GM18498 (cell line): Measurements from ENCODE around the gene TTLL8.

Experiments
- ATAC-seq: cut with Tn5 transposase; IDR thresholded peaks from one replicate; pipeline ENCODE4 v1.9.1; 2021; ENCODE audit warnings: mild to moderate bottlenecking, moderate library complexity; ENCODE audit not compliant: unreplicated experiment

Gene TTLL8

DNA sequence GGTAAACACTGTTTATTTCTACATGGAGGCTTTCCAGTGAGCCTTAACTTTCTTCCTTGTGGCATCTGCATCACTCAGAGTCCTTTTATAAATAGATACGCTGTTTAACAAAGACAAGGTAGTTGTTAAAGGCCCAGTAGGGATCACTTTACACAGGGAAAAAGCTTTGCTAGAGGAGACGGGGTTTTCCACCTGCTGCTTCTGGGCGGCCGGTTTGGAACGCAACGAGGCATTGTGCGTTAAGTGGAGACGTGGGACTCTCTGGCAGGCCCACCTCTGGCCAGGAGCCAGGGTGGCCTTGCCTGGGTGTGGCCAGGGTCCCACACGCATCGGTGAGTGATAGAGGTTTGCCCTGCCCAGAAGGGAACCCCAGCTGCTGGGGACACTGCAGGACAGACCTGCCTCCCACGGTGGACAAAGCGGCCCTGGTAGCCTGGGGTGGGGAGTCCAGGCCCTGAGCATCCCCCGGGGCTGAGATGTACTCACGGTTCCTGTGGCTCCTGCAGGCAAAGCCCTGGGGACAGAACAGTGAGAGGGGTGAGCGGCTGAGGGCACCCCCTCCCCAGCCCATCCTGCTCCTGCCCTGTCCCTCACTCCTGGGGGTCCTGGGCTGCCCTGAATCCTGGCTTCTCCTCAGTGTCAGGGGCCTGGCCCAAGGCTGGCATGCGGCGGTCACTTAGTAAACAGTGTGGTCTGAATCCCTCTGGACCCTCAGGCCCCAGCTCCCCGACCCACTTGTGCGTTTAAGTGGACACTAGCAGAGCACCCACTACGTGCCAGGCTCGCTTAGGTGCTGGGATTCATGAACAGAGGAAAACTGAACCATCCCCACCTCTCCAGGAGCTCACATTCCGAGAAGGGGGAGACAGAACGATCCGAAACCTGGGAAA lies 49.7 kb downstream of the TTLL8 start:
- ATAC-seq: no peak

DNA sequence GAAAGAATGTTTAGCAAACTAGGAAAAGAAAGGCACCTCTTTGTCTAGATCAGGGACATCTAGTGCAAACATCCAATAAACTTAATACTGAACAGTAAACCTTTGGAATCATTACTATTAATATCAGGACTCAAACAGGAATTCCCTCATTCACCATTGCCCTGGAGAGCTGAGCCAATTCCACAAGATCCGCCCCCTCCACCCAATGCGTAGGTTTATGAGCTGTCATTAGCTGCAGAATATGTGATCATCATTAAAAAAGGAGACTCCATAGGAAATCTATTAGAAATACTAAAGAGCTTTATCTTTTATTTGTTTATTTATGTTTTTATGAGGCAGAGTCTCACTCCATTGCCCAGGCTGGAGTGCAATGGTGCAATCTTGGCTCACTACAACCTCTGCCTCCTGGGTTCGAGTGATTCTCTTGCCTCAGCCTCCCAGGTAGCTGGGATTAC lies 51.0 kb downstream of the TTLL8 start:
- ATAC-seq: no peak

DNA sequence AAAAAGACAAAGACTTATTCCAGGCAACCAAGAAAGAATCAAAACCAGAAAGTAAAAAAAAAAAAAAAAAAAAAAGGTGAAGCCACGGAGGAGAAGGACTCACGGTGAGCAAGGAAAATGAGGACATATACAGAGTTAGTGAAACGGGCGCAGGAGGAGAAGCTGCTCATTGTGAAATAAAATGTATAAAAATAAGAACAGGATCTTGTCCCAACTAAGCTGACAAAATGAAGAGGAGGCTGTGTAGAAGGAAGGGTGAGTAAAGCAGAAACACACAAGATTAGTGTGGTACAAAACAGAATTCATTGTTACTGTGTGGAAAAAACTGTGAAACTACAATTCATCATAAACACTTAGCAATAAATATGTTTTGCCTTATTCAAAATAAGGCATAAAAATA lies 53.2 kb downstream of the TTLL8 start:
- ATAC-seq: no peak

DNA sequence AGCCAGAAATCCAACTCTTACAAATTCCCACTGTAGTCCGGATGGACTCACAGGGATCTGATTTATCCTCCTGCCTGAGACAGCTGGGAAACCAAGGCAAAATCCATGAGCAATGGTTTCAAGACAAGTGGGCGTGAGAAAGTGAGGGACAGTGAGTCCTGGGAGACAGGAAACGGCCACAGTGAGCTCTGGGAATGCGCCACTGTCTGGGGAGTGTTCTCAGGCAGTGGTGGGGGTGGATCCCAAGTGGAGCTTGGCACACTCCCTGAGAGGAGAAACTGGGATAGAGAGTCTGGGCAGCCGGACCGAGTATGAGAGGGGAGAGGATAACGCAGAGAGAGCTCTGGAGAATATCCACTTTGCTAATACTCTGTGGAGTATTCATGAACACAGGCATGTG lies 55.3 kb downstream of the TTLL8 start:
- no peak for ATAC-seq

DNA sequence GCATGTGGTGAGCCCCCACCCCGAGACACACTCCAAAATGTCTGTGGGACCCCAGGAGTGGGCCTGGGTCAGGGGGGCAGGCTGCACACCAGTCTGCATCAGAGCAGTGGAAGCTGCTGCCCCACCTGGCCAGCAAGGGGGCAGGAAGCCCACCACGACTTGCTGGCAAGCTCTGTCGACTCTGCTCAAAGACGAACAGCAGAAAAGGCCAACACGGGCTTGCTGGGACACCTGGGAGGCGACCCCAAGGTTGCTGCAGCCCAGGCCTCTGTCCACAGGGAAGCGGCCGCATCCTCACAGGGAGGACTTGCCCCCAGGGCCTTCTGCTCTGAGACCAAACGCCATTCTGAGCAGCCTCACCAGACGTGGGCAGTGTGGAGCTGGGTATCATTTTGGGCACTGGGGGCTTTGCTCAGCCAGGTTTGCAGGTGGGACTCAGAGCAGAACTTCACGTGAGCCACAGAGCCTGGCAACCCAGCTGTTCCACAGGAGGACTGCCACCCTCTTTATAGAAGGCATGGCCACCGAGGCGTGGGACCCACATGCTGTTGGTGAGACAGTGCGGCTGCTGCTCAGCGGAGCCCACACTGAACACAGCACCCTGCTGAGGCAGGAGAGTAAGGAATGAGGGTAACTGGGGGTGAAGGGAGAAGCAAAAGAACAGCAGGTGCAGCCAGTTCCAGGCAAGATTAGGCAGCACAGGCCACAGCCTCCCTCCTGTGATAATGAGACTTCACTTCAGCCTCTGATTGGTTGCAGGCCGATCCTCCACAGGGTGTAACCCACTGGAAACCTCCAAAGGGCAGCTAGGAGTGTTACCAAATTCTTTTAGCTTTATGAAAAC lies 56.5 kb downstream of the TTLL8 start:
- no peak for ATAC-seq

DNA sequence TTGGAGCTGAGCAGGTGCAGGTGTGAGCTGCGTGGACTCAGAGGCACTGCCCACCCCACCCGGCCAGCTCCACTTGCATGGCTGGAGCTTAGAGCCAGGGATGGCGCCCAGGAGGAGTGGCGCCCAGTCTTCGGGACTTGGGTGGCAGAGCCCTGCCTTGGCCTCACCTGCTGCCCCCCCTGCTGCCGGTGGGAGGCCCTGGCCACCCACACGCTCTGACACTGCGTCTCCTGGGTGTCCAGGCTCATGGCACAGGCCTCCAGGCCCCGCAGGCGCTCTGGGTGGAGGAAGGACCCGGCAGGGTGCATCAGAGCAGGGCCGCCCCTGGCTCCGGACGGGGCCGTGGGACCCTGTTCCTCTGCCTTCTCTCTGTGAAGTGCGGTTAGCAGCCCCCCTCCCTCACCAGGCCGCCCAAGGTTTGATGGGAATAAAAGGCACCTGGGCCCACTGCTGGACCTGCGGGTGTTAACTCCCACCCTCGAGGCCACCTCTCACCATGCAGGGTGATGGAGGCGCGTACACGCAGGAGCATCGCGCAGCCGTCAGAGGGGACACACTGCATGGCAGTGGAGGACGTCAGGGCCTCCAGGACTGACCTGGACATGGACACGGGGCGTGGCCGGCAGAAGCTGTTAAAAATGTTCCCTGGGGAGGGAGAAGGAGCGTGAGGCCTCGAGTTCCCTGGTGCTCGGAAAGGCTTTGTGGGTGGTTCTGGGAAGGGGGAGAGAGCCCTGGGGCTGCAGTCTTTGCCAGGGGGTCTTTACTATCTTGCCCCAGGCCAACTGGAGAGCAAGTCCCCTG lies 57.3 kb downstream of the TTLL8 start:
- no peak for ATAC-seq

DNA sequence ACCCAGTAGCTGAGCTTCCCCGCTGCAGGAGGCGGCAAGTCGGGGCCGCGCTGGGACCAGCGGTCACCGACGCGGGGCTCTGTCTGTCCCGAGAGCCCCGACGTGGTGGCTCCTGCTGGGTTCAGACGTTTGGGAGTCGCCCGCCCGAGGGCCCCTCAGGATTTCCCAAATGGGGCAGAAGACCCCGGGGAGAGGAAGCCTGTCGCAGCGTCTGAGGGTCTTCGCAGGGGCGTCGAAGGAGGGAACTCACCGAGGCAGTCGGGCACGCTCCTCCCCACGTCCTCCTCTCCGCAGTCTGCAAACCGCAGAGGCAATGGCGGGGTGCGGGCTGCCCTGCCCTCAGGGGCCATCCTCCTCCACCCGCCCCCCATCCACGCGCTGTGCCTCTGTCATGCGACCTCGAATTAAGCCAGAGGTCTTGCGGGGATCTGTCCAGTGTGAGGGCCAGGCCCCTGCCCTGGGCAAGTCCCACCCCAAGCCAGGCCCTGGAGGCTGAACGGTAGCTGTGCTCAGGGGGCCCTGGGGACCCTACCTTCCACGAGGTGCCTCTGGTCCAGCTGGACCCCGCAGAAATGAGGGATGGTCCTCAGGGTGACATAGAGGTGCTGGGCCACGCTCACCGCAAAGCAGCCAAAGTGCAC lies 58.0 kb downstream of the TTLL8 start:
- ATAC-seq: no peak

DNA sequence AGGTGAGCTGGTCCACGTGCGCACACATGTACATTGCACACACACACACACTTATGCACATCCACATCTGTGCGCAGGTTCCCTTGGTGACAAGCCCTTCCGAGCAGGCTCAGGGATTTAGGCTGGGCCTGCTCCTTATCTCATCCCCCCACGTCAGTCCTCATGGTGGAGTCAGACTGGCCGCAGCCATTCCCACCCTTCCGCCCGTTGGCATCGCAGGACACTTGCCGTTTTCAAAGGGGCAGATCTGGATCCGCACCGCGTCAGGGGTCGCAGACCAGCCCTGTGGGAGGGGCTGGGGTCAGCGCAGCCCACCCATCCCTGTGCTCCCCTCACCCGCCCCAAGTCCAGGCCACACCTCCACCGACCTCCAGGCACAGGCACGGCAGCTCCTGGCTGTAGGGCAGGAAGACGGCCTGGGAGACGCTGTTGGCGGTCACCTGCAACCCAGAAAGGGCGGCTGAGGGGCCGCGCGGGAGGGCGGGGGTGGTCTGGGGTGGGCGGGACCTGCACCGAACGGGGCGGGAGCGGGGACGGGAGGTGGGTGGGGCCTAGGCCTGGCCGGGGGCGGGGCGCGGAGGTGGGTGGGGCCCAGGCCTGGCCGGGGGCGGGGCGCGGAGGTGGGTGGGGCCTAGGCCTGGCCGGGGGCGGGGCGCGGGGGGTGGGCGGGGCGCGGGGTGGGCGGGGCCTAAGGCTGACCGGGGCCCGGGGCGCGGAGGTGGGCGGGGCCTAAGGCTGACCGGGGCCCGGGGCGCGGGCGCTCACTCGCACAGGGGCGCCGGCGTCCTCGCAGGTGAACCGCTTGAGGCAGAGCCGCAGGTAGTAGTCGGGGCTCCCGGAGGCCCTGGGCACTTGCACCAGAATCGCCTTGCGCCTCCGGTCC lies 58.8 kb downstream of the TTLL8 start:
- no peak for ATAC-seq

DNA sequence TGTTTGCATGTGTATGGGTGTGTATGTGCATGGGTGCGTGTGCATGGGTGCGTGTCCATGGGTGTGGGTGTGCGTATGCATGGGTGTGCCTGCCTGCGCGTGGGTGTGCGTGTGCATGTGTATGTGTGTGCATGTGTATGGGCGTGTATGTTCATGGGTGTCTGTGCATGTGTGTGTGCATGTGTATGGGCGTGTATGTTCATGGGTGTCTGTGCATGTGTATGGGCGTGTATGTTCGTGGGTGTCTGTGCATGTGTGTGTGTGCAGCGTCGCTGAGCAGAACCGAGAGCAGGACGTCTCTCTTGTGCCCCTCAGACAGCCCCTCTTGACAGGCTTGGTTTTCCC lies 59.4 kb downstream of the TTLL8 start:
- no peak for ATAC-seq

DNA sequence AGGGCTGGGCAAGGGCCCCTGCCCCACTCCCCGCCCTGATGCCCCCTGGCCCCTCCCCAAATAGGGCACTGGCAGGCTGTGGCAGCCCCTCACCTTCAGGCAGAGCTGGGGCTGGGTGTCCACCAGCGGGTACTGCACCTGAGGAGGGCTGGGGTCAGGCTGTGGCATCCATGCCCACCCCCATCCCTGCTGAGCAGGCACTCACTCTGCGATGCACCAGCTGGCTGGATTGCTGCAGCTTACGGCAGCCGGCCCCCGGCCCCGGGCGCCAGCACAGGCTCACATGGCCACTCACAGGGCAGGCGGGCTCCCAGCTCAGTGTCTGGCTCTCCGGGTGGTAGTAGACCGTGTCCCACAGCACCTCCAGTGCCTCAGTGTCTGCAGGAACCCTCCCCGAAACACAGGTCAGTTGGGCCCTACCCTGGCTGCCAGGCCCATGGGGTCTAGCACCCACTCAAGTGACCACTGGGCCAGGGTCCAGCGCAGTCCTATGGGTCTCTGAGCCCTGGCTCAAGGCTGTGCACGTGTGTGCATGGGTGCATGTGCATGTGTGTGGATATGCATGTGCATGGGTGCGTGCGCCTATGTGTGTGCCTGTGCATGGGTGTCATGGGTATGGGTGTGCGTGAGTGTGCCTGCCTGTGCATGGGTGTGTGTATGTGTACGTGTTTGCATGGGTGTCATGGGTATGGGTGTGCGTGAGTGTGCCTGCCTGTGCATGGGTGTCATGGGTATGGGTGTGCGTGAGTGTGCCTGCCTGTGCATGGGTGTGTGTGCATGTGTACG lies 60.0 kb downstream of the TTLL8 start:
- ATAC-seq: no peak

DNA sequence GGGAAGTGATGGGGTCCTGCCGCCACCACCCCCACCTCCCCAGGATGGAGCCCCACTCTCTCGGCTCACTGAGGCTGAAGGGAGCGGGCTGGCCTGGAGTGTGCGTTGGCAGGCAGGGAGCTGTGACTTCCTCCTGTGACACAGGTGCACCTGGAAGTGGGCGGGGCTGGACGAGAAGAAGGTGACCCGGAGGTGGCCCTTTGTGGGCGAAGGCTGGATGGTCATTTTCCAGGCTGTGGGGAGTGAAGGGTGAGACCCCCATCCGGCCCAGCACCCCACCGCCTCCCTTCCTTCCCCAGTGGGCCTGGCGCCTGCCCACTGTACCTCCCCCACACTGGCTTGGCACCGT lies 60.9 kb downstream of the TTLL8 start:
- ATAC-seq: no peak

DNA sequence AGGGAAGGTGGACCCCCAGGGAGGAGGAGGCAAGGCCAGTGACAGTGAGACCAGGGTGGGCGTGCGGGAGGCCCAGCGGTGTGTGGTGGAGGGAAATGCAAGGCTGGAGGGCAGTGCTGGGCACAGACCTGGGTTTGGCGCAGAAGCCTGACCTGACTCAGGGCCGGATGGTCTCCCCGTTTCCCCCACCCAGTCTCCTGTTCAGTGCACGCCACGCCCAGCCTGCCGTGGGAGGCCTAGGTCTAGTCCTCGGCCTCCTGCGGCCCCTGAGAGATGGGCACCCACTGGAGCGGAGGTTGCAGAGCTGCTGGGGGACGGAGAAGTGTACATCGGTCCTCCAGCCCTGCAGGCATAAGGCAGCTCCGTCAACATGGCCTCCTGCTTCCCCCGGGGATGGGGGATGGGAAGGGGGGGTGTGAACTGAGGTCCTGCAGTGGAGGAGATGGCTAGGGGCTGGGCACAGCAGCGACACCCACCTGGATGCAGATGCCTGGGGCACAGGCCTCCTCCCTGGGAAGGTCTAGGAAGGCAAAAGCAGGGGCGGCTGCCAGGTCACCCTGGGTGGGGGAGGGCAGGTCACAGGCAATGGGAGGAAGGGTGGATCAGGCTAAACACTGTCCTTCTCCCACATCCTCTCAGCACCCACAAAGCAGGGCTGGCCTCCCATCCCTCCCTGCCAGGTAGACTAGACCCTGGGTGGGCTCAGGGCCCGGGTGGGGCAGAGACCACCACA lies 61.4 kb downstream of the TTLL8 start:
- ATAC-seq: no peak

DNA sequence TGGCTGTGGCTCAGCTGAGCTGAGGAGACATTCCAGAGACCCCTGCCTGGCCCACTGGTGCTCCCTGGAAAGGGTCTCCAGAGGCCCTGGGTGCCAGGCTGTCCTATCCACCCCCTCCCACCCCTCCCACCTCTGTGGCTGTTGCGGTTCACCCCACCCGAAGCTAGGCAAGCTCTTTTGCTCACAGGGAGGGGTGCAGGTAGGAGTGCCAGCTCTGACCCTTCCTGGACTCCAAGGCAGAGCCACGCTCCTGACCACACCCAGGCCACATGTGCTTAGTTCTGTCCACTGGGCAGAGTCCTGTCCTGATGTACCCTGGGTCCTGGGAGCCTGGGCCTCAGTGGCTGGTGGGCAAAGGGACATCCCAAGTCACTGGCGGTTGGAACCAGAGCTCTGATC lies 62.0 kb downstream of the TTLL8 start:
- no peak for ATAC-seq

DNA sequence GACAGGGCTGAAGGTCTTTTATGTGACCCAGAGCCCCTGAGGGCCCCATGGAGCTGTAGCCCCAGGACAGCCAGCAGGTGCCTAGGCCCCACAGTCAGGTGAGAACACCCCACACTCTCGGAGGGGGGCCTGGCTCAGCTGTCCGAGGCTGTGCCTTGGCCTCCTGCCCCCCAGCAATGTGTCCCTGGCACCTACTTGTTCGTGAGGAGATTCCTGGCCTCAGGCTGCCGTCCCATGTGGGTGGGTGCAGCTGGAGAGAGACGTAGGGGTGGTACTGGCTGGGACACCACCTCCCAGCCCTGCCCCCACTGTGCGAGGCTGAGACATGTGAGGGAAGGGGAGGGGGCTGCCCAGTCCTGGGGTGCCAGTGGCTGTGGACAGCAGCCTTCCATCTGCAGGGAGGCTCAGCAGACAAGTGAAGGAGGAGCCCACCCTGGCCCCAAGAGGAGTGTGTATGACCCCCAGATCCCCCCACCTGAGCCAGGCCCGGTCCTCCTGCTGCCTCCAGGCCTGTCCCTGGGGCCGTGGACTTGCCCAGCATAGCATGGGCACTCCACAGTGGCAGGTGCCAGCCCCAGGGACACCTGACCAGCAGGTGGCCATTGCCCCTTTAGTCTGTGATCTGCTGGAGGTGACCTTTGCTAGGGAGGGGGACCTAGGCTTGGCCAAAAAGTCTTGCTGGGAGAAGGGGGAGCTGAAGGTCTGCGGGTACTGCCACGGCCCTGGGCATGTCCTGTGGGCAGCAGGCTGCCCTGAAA lies 62.6 kb downstream of the TTLL8 start:
- ATAC-seq: no peak

DNA sequence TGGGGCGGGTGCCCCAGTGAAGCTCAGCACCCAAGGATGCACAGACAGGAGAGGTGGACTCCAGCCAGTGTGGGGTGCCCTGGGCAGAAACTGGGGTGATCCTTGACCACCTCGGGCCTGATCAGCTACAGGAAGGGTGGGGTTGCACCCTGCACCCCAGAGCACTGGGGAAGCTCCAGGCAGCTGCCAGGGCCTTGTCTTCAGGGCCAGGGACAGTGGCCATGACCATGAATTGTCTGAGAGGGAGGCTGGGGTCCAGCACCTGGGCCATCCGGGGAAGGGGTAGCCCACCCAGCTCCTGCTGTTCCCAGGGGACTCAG lies 63.1 kb downstream of the TTLL8 start:
- ATAC-seq: no peak

DNA sequence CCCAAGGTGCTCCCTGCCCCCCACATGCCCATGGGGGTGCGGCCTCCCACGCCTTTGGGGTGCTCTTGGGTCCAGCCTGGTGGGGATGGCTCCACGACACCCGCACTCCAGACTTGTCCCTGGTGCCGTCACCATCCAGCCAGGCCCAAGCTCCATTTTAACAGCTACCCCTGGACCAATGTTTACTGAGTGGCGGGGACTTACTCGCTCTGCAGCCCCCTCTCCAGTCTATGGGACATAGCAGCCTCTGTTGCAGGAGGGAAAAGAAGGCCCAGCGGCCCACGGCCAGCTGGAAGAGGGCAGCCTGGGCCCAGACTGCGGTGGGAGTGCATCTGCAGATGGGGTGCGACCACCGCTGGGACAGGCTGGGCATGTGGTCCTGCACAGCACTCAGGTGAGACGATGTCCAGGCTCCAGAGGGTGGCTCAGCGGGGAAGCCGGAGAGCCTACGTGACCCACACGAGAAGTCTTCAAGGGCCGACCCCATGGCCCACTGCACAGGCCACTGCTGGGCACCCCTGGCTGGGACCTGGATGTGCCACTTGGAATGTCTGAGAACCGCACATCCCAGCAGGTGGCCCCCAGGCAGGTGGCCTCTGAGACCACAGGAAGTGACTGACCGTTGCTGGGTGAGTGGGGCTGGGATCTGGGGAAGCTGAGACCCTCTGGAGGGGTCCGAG lies 63.6 kb downstream of the TTLL8 start:
- no peak for ATAC-seq

DNA sequence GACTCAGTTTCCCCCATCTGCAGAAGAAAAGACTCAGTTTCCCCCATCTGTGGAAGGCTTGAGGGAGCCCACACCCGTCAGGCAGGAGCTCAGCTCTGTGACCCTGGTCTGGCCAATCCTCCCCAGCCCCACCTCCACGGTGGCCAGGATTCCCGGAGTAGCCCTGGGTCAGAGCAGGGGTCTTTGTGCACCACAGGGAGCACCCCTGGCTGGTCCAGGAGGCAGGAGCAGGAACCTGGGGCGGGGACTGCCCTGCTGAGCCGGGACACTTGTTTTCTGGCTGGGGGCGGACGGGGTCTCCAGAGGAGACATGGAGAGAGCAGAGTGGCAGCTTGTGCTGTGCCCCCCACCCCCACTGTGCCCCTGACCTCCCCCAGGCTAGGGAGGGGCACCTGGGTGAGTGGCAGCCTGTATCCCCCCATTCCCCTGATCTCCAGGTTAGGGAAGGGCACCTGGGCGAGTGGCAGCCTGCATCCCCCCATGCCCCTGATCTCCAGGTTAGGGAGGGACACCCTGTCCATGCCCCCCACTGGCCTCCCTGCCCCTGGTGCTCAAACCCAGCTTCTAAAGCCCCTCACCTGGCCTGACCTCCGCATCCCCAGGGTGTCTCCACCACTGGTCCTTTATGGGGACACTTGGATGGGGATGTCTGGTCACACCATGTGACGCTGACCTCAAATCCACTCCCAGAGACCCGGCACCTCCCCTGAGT lies 64.3 kb downstream of the TTLL8 start:
- no peak for ATAC-seq
